GM12878 (cell line): ENCODE measurements around the gene FLYWCH2. TPM values are rescaled to one million over a fixed set of nuclear protein-coding genes. Genes with fewer than 3 reads are reported as not detected.

Source experiments
- CBX3 ChIP-seq: fragments of 200-600 bp; sonication (generic); IDR thresholded peaks from 2 replicates; pipeline ENCODE4 v1.6.1; 2016; ENCODE audit warnings: low read depth, borderline replicate concordance
- EGR1 ChIP-seq, 2 experiments: IDR thresholded peaks; 1 replicate in 1 of 2; 2 replicates in 1 of 2; pipeline ENCODE4 v1.6.1; 2011 to 2012; ENCODE audit warnings: low read depth in 2 of 2, low read length in 2 of 2, borderline replicate concordance in 1 of 2, mild to moderate bottlenecking in 1 of 2, moderate library complexity in 1 of 2
- KAT2A ChIP-seq: conservative IDR thresholded peaks from 2 replicates; pipeline ENCODE4 v1.6.1; 2011; ENCODE audit warnings: low read depth, low read length; ENCODE audit not compliant: control insufficient read depth
- KDM1A ChIP-seq: fragments of 200-600 bp; sonication (generic); IDR thresholded peaks from 2 replicates; pipeline ENCODE4 v1.6.1; 2016; ENCODE audit warnings: borderline replicate concordance
- POLR2A ChIP-seq: IDR thresholded peaks from 2 replicates; pipeline ENCODE4 v1.6.1; 2011; ENCODE audit warnings: low read depth, mild to moderate bottlenecking, low read length
- POU2F2 ChIP-seq: IDR thresholded peaks from 3 replicates; pipeline ENCODE4 v1.6.1; 2011; ENCODE audit warnings: low read depth, mild to moderate bottlenecking, low read length, borderline replicate concordance
- RFX5 ChIP-seq: IDR thresholded peaks from 2 replicates; pipeline ENCODE4 v1.6.1; 2011; ENCODE audit warnings: low read depth, low read length, improper control_type of control experiment
- RUNX3 ChIP-seq: IDR thresholded peaks from 2 replicates; pipeline ENCODE4 v1.6.1; 2012; ENCODE audit warnings: low read length, inconsistent platforms
- TCF12 ChIP-seq: IDR thresholded peaks from 2 replicates; pipeline ENCODE4 v1.6.1; 2011; ENCODE audit warnings: low read depth, mild to moderate bottlenecking, low read length
- ZNF207 ChIP-seq: fragments of 450-650 bp; IDR thresholded peaks from 2 replicates; pipeline ENCODE4 v1.6.1; 2014; ENCODE audit warnings: antibody characterized with exemption, mild to moderate bottlenecking, borderline replicate concordance
- ZZZ3 ChIP-seq: IDR thresholded peaks from 2 replicates; pipeline ENCODE4 v1.6.1; 2011; ENCODE audit warnings: low read depth; ENCODE audit not compliant: control insufficient read depth, insufficient read length
- polyA plus RNA-seq, 11 experiments: library from polyadenylated mRNA; depleted of rRNA in 4 of 11; unstranded in 6 of 11; stranded (reverse) in 5 of 11; fragments of >200 nt; fragmentation: Nextera tagmentation in 4 of 11; fragmentation: Illumina TruSeq in 1 of 11; extraction: Ambion mirVana in 4 of 11; extraction: Trizol in 1 of 11; gene quantifications; 1 replicate in 1 of 11; 2 replicates in 10 of 11; pipeline versions ENCODE4 v1.2.1 to v1.2.3, GENCODE V29; 2011 to 2016; ENCODE audit warnings: inconsistent platforms in 2 of 11, missing spikeins in 2 of 11, low read depth in 1 of 11
- total RNA-seq, 4 experiments: library from RNA; depleted of rRNA in 3 of 4; stranded (reverse); fragments of >200 nt in 3 of 4; fragmentation: Illumina TruSeq in 1 of 4; extraction: Trizol in 1 of 4; gene quantifications; 2 replicates each; pipeline versions ENCODE4 v1.2.1 to v1.2.3, GENCODE V29; 2013 to 2021
- TF ChIP-seq, protein P1 (sequence below): fragments of 450-650 bp; formaldehyde crosslinking; IDR thresholded peaks from 2 replicates; pipeline ENCODE4 v1.4.0; 2022; ENCODE audit warnings: mild to moderate bottlenecking, moderate library complexity

The FLYWCH2 gene
- total and polyA plus RNA-seq, 10 of the 15 experiments (the other 5 are each of a cell fraction or from before 2014, with no cell fraction given) = 0.27 to 43.1 (median 17.7) TPM

- TF ChIP-seq, protein P1, sequence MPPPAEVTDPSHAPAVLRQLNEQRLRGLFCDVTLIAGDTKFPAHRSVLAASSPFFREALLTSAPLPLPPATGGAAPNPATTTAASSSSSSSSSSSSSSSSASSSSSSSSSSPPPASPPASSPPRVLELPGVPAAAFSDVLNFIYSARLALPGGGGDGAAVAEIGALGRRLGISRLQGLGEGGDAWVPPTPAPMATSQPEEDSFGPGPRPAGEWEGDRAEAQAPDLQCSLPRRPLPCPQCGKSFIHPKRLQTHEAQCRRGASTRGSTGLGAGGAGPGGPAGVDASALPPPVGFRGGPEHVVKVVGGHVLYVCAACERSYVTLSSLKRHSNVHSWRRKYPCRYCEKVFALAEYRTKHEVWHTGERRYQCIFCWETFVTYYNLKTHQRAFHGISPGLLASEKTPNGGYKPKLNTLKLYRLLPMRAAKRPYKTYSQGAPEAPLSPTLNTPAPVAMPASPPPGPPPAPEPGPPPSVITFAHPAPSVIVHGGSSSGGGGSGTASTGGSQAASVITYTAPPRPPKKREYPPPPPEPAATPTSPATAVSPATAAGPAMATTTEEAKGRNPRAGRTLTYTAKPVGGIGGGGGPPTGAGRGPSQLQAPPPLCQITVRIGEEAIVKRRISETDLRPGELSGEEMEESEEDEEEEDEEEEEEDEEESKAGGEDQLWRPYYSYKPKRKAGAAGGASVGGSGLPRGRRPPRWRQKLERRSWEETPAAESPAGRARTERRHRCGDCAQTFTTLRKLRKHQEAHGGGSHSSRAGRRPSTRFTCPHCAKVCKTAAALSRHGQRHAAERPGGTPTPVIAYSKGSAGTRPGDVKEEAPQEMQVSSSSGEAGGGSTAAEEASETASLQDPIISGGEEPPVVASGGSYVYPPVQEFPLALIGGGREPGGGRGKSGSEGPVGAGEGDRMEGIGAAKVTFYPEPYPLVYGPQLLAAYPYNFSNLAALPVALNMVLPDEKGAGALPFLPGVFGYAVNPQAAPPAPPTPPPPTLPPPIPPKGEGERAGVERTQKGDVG (CRISPR knock-in tag) = no peak
- no peak for TF ChIP-seq KDM1A
- no peak for TF ChIP-seq RFX5
- TF ChIP-seq EGR1 (IDR thresholded peaks at IDR 0.05; ENCODE audit: borderline replicate concordance in 1 of 2, low read depth in 2 of 2, low read length in 2 of 2) = peak in 1 of 2 experiments; percentile 52; a peak in 1 of 3 replicates
- TF ChIP-seq ZNF207 = no peak
- peak; percentile 54 for TF ChIP-seq RUNX3
- no peak for TF ChIP-seq POU2F2
- TF ChIP-seq KAT2A = no peak
- no peak for TF ChIP-seq ZZZ3
- no peak for TF ChIP-seq TCF12
- no peak for TF ChIP-seq CBX3
- peak; percentile 51; the same call in 1 of the 2 replicates for TF ChIP-seq POLR2A
- TF ChIP-seq, all 136 proteins: peak for 11
Observed at GRCh38 chr16:2842340-2843000, 40.5 kb upstream of the FLYWCH2 start (continued).
